ENCODE results near the gene BAZ1A.
"Not testable (repeated sequence)": the region's sequence is repeated elsewhere in the genome, so short reads cannot be mapped to it uniquely, and the experiment has no call there.

The BAZ1A gene

DNA sequence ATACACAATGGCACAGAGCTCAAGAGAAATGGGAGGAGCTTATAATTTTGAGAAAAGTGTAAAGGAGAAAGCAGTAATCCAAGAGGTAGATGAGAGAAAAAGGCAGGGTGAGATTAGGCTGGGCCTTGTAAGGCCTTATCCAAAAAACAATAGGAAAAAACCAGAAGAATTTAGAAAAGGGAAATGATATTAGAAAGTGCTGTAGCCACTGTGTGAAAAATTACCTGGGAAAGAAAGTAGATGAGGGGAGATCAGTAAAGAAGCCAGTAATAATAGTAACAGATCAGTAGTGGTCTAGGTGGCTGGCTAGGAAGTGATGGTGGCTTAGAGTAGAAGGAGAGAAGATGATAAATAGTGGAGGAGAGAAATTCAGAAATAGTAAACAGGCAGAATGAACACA lies 94.5 kb downstream of the BAZ1A start:
- no peak for DNase-seq

DNA sequence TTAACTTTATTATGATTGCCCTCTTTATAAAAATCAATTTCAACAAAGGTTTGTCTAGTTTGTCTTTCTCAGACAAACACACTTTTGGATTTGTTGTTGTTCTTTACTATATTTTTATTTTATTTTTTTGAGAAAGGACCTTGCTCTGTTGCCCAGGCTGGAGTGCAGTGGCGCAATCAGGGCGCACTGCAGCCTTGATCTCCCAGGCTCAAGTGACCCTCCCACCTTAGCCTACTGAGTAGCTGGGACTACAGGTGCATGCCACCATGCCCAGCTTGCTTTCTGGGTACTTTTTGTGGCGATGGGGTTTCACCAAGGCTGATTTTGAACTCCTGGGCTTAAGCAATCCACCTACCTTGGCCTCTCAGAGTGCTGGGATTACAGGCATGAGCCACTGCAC lies 96.4 kb downstream of the BAZ1A start:
- no peak for DNase-seq

DNA sequence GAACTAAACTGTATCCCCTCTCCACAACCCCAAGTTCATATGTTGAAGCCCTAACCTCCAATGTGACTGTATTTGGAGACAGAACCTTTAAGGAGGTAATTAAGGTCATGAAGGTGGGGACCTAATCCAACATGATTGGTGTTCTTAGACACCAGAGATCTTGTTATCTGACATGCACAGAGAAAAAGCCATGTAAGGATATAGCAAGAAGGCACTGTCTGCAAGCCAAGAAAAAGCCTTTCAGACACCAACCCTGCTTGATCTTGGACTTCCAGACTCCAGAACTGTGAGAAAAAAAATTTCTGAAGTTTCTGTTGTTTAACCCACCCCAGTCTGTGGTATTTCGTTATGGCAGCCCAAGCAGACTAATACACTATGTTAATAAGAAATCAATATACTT lies 98.5 kb downstream of the BAZ1A start:
- no peak for DNase-seq

DNA sequence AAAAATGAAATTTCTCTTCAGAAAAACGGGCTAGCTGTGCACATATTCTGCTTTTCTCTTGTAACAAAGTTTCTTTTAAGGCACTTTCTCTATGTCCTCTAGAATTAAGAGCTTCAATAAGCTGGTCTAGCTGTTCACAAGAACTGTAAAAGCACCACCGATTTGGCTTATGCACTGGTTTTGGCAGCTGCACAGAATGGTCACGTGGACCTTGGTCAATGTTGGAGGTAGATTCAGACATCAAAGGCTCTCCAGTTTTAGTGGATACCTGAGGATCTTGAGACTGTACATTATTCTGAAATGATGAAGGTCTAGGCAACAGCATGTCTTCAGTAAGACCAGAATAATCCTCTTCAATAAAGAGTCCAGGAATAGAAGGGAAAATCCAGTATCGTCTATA lies 99.2 kb downstream of the BAZ1A start:
- DNase-seq, result no peak

DNA sequence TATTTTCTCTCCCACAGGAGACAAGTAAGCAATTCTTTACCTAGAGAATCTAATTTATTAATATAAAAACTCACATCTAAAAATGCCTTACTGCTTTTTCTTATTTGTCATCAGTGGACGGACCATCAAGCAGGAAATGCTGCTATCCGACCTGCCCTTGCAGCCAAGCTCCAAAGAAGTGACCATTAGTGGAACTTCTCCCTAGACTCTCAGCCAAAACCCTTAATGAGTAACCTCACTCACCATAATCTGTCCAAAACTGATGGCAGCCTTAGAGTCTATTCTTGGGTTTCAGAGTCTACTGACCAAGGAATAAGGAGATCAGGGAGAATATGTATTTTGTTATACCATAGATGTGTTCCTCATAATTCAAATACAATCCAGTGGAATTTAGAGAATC lies 99.8 kb downstream of the BAZ1A start:
- DNase-seq, result no peak

DNA sequence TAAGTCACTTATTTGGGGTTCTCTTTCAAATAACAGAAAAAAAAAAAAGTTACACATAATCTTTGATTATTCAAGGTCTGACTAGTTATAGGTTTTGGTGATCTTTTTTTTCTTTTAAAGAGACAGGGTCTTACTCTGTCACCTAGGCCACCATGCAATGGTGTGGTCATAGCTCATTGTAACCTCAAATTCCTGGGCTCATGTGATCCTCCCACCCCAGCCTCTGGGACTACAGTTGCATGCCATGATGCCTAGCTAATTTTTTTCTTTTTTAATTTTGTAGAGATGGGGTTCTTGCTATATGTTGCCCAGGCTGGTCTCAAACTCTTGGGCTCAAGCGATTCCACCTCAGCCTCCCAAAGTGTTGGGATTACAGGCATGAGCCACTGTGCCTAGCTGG lies 104.3 kb downstream of the BAZ1A start:
- DNase-seq, result no peak

DNA sequence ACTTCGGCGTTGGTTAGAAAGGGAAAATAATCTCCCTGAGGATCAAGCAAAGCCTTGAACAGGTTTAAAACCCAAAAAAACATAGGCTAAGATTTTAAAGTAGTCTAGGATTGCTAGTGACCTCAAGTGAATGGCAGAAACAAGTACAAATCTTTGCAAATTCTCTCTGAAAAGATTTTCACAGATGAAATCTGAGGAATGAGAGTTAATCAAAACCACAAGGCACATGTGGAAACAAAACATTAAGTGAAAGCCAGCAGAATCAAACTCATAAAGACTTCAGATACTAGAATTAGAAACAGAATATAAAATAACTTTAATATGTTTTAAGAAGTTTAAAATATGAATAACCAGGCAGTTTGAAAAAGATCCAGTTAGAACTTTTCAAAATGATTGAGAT lies 108.6 kb downstream of the BAZ1A start:
- no peak for DNase-seq

DNA sequence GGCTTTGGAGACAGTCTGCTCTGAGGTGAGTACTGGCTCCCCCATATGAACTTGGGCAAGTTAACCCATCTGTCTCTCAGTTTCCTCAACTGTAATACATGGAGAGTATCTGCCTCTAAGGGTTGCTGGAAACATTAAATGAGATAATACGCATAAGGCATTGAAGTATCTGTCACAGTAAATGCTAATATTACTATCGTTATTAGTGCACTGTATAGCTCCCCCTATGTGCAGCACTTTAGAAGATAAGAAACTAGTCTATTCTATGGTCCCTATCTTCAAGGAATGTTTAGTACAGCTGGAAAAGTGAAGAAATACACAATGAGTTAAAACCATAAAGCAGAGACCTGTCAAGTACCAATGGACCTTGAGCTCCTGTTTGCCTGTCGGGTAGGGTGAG lies 109.1 kb downstream of the BAZ1A start:
- no peak for DNase-seq

DNA sequence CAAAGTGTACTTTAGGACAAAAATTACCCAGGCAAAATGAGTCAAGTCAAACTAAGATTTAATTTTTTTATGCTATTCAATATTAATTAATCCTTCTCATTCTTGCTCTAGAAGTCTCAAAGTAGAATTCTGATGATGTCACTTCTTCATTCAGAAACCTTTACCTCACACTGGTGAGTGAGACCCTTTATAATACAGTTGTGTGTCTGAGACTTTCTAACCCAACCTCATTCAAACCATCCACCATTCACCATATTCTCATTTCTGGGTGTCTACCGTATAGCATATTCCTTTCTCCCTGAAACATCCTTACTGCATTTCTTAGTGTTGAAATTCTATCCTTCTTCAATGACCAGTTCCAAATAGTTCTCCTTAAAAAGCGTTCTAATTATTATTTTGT lies 119.9 kb downstream of the BAZ1A start:
- DNase-seq, result no peak

DNA sequence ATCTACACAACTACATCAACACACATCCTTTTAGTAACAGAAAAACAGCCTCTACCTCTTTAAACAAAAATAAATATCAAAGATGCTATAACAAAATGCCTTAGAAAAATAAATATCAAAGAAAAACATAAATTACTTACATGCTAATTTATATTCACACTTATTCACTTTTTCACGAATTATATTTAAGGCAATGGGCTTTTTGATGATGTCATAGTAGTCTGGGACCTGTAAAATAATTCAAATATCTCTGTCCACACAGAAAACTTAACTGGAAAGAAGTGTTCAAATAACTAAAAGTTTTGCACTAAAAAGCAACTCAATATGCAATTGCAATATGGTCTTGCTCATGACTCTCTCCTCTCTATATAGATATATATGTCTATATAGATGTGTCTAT lies 120.5 kb downstream of the BAZ1A start:
- DNase-seq, result no peak

DNA sequence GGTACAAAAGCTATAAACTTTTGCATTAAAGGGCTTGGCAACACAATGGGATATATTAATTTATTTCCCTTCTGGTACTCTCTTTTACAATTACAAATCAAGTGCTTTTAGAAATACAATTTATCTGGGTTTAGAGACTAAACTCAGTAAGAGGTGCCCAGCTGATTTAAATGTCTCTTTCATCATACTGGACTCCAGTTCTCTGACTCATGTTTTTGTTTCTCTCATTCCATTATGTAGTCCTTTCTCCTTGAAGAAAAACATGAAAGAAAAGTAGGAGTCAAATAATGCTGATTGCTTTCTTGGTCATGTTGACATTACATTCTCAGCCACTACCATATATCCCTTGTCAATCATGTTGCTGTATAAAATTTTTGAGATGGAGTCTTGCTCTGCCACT lies 124.5 kb downstream of the BAZ1A start:
- DNase-seq, result no peak

DNA sequence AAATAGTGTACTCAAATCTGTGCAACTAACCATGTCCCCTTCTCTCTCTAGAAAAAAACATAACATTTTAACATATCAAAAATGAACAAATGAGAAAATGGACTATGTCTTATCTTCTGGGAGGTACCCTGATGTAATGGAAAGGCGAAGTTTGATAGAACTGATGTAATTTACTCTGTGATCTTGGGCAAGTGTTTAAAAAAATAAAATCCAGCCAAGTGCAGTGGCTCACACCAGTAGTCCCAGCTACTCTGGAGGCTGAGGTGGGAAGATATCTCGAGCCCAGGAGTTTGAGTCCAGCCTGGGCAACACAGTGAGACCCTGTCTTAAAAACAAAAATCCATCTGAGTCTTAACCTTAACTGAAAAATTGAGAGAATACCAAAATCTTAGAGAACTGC lies 124.9 kb downstream of the BAZ1A start:
- DNase-seq, result no peak

DNA sequence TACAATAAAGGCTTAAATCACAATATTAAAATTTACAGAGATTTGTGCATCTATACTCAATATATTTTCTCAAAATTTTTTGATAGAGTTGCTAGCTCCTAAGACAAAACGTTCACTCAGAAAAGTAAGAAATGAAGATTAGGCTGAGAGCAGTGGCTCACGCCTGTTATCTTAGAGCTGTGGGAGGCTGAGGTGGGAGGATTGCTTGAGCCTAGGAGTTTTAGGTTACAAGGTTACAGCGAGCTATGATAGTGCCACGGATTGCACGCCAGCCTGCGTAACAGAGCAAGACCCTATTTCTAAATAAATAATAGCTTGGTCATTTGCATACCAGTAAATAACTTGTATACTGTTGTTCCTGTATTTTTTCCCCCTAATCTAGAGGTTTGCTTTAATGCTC lies 125.8 kb downstream of the BAZ1A start:
- DNase-seq, result no peak

DNA sequence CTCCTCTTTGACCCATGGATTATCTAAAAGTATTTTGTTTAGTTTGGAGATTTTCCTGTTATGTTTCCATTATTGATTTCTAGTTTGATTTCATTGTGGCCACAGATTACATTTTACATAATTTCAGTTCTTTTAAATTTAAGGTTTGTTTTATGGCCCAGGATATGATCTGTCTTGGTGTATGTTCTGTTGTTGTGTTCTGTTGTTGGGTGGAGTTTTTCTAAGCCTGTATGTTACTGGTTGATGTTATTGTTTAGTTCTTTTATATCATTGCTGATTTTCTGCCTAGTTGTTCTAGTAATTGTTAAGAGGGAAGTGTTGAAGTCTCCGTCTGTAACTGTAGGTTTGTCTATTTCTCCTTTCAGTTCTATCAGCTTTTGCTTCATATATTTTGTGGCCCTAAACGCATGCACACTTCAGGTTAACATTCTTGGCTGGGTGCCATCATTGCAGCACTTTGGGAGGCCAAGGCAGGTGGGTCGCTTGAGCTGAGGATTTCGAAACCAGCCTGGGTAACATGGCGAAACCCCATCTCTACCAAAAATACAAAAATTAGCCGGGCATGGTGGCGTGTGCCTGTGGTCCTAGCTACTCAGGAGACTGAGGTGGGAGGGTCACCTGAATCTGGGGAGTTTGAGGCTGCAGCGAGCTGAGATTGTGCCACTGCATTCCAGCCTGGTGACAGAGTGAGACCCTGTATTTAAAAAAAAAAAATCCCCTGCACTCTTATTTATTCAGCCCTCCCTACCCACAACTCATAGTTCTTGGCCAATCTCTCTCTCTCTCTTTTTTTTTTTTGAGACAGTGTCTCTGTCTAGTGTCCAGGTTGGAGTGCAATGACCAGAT lies 132.7 kb downstream of the BAZ1A start:
- DNase-seq, result no peak

DNA sequence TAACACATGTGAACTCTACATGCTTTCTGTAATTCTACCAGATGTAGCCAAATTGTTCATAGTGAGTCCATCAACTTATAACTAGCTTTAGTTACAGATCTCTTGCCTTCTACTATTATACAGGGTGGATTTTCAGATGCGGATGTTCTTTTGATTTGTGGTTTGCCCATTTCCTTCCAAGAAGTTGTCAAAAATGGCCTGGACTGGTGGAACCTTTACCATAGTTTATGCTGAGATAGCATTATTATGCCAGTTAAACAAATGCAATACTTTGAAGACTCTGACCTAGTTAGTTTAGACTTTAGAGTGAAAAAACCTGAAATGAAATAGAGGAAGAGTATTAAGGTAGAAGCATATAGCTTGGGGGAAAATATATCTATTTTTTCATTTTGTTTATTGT lies 133.3 kb downstream of the BAZ1A start:
- DNase-seq, result no peak

DNA sequence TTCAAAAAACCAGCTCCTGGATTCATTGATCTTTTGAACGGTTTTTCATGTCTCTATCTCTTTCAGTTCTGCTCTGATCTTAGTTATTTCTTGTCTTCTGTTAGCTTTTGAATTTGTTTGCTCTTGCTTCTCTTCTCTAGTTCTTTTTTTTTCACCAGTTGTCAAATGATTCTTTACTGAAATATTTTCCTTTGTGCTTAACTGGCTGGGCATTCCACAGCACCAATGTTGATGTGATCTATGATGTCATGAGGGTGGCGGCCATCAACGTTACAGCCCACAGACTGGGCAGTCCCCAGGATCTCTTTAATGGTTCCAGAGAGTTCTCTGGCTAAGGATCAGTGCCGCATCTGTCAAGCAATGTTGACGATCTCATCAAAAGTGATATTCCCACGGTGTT lies 135.0 kb downstream of the BAZ1A start:
- DNase-seq, result not testable (repeated sequence)

DNA sequence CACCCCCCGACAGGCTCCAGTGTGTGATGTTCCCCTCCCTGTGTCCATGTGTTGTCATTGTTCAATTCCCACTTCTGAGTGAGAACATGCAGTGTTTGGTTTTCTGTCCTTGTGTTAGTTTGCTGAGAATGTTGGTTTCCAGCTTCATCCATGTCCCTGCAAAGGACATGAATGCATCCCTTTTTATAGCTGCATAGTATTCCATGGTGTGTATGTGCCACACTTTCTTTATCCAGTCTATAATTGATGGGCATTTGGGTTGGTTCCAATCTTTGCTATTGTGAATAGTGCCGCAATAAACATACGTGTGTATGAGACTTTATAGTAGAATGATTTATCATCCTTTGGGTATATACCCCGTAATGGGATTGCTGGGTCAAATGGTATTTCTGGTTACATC lies 138.1 kb downstream of the BAZ1A start:
- DNase-seq, result not testable (repeated sequence)

DNA sequence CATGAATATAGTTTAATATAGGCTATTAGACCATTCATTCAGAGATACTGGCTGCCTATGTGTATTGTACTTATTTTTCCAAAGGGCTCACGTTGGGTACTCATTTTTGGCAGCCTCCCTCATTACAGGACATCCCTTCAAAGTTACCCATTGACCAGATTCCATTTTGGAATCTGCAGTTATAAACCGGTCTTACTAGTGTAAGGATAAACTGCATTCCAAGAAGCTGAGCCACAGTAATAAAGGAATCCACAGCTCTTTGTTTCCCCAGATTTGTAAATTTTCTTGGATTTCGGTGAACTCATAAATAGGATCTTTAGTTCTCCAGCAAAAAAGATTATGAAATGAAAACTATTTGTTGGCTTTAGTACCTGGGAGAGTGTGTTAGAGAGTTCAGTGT lies 141.9 kb downstream of the BAZ1A start:
- no peak for DNase-seq

DNA sequence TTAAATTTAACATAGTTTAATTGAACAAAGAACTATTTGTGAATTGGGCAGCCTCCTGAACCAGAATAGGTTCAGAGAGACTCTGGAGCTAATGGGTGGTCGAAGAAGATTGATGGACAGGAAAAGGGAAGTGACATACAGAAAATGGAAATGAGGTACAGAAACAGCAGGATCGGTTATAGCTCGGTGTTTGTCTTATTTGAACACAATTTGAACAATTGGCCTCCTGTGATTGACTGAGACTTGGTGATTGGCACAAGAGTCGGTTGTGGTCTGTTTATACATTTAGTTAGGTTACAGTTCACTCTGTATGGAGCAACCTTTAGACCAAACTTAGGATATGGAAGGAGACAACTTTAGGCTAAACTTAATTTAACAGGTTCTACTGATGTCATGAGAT lies 142.4 kb downstream of the BAZ1A start:
- DNase-seq, result no peak

DNA sequence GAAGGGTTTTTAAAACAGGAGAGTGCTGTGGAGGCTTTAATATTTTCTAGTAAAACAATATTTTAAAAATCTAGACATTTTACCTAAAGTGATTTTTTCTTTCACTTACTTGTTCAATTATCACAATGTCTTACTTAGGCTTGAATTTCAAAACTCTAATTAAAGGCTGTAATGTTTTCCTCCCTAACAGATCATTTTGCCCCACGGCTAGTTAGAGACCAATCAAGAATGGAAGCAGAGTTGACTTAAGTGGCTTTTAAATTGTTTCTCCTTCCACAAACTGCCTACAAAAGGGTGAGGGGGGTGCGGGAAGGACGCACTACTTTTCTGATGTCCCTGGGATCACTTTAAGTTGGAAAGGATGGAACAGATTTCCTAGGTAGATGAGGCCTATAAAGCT lies 151.3 kb downstream of the BAZ1A start:
- DNase-seq, result no peak

DNA sequence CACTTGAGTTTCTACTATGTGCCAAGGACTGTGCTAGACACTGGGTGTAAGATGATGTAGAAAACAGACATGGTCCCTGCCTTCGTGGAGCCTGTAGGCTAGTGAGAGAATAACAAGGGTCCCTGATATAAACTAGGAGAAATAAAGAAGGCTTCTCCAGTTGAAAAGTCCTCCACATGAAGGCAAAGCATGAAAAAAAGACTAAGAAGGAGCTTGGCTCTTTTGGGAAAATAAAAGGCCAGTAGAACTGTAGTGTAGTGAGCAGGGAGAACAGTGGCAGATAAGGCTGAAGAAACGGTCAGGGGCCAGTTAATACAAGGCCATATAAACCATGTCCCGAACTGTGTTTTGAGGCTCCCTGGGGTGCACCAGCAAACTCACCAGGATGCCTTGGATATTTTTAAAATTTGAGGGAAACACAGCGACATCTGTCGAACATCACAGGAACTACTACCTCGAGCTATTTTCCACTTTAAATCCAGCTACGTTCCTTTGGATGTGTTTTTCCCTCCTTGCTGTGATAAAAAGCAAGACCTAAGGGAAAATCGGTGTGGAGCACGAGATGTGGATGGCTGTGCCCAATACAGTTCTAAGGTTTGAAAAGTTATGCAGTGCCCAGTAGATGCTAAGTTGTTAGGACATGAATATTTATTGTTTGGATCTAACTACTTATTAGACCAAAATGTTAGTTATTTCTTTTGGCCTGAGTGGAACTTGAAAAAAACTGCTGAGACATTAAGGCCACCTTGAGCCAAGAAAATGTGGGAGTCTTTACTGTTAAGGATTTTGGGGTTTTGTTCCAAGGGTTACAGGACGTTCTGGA lies 152.2 kb downstream of the BAZ1A start:
- no peak for DNase-seq

DNA sequence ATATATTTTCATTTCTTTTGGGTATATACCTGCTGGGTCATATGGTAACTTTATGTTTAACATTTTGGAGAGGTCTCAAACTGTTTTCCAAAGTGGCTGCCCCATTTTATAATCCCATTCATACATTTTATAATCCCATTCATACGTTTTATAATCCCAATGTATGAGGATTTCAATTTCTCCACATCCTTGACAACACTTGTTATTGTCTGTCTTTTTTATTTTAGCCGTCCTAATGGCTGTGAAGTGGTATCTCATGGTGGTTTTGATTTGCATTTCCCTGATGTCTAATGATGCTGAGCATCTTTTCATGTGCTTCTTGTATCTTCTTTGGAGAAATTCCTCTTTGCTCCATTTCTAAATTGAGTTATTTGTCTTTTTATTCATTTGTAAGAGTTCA lies 154.0 kb downstream of the BAZ1A start:
- no peak for DNase-seq

DNA sequence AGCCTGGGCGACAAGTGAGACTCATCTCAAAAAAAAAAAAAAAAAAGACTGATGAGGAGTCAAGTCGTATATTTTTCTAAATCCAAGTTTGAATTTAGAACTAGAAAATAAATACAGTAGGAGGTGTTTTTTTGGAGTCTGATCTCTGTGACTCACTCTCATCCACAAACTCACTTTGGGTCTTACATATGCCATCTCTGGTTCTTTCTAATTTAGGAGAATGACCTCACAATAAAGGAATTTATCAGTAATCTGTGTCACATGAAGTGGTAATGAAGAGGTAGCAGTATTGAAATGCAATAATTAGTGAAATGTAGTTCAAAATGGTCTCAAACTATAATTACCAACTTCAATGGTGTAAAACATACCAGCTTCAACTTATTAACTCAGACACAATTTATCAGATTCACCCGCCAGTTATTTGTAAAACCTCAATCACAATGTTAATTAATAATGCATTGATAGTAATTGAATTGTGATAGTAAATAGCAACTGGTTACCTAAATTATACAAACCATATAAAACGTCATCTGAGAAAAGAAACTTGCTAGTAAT lies 156.3 kb downstream of the BAZ1A start:
- no peak for DNase-seq
